Lower lobe of right lung (tissue), 2 donors: Measurements from ENCODE around the gene PTPN12. TPM values are rescaled to one million over a fixed set of nuclear protein-coding genes. Genes with fewer than 3 reads are reported as not detected.
A peak's percentile ranks its signal among the peaks of the same experiment; 100 is the strongest.

Experiments used
- ATAC-seq, 2 donors: fragments of 200-7000 bp; cut with Tn5 transposase; one replicate each; pipeline ENCODE4 v1.9.1; 2020 to 2022; ENCODE audit warnings: mild to moderate bottlenecking in 2 of 2, moderate library complexity in 2 of 2
- DNase-seq: peaks from one replicate; pipeline ENCODE4 v3.0.0-alpha.2; 2020
- H3K27ac ChIP-seq: fragments of 200-600 bp; one replicate; pipeline ENCODE4 v1.8.0; 2022
- H3K27me3 ChIP-seq: fragments of 200-600 bp; one replicate; pipeline ENCODE4 v1.8.0; 2022; ENCODE audit warnings: low read depth
- H3K36me3 ChIP-seq: fragments of 200-600 bp; one replicate; pipeline ENCODE4 v1.8.0; 2022; ENCODE audit warnings: mild to moderate bottlenecking
- H3K4me1 ChIP-seq: fragments of 200-600 bp; one replicate; pipeline ENCODE4 v1.8.0; 2022
- H3K4me3 ChIP-seq: fragments of 200-600 bp; one replicate; pipeline ENCODE4 v1.8.0; 2022; ENCODE audit warnings: mild to moderate bottlenecking
- H3K9me3 ChIP-seq: fragments of 200-600 bp; one replicate; pipeline ENCODE4 v1.8.0; 2022
- intact Hi-C: fragments of 100-400 bp; cut with DNase I; formaldehyde crosslinking; loops from one replicate; pipeline ENCODE4 v1.11.0; 2022
- long read RNA-seq: library from polyadenylated mRNA; unstranded; transcript quantifications from one replicate; pipeline ENCODE4 v2.0.0, GENCODE V29; 2021
- total RNA-seq: library from RNA; stranded (reverse); fragmentation: NEBNext Ultra II Directional; extraction: Animal tissue kit (Norgen Biotek cat#: 25700); gene quantifications from one replicate; pipeline ENCODE4 v1.2.1, GENCODE V29; 2021
- TF ChIP-seq, protein P1 (sequence below): fragments of 200-600 bp; IDR thresholded peaks from one replicate; pipeline ENCODE4 v1.8.0; 2022; ENCODE audit warnings: antibody characterized with exemption, mild to moderate bottlenecking
- donor health status: DM: no; HTN: yes; CAD: no; lungs with severe emphysema.

The PTPN12 gene
- total RNA-seq = 164 TPM
- long read RNA-seq, transcript PTPN12-201 (18 exons, 3,406 nt) = major isoform, 39 of 79 reads
- long read RNA-seq, partial matches to known transcripts = 22 of 79 reads
- long read RNA-seq, other reads (novel, unspliced or antisense) = 17 of 79 reads

DNA sequence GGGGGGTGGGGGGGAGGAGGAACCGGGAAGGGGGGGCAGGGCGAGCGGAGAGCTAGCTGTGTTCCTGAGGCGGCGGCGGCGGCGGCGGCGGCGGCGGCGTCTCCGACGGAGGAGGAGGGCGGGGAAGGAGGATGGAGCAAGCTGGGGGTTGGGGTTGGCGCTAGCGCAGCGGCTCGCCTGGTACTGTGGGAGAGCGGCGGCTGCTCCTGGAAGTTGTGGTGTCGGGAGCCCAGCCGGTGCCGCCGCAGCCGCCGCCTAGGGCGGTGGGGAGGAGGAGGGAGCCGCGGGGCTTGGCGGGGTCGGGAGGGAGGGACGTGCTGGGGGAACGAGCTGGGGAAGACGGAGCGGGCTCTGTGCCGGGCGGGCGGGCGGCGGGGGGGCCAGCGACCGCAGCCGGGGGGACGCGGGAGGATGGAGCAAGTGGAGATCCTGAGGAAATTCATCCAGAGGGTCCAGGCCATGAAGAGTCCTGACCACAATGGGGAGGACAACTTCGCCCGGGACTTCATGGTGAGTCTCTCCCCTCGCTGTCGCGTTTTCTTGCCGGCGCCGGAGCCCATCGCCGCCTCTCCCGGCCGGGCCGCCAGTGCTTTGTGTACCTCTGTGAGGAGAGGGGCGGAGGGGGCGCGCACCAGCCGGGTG, at the start of gene PTPN12:
Gene PTPN12 (plus strand): TSS at position 160 of the 642 bp plus-strand sequence. CDS start 252 bp downstream, at position 412.
- no peaks in the 10 kb centered on the region for H3K27me3 ChIP-seq
- intact Hi-C loops = no loop called here

DNA sequence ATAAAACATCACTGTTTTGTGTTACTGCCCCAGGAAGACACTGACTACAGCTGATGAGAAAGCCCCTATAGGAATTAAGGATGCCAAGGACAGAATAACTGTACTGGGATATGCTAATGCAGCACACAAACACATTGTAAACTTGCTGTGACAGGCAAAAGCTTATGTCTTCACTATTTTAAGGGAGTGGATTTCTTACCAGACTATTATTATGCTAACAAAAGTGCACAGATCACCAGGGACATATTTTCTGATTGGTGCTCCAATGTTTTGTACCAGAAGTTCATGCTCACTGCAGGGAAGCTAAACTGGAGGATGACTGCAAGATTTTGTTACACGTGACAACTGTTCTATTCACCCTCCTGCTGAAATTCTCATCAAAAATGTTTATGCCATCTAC, 48.1 kb upstream of the PTPN12 start:
- H3K36me3 ChIP-seq = no peaks in the 10 kb centered on the region
- H3K9me3 ChIP-seq = no peaks in the 10 kb centered on the region
- no peak overlapping the region for H3K4me3 ChIP-seq
- no peaks in the 10 kb centered on the region for H3K4me1 ChIP-seq
- intact Hi-C loops = no loop called here
- DNase-seq (no peak), ATAC-seq (no peak)
- no peaks in the 10 kb centered on the region for H3K27me3 ChIP-seq
- TF ChIP-seq, protein P1, sequence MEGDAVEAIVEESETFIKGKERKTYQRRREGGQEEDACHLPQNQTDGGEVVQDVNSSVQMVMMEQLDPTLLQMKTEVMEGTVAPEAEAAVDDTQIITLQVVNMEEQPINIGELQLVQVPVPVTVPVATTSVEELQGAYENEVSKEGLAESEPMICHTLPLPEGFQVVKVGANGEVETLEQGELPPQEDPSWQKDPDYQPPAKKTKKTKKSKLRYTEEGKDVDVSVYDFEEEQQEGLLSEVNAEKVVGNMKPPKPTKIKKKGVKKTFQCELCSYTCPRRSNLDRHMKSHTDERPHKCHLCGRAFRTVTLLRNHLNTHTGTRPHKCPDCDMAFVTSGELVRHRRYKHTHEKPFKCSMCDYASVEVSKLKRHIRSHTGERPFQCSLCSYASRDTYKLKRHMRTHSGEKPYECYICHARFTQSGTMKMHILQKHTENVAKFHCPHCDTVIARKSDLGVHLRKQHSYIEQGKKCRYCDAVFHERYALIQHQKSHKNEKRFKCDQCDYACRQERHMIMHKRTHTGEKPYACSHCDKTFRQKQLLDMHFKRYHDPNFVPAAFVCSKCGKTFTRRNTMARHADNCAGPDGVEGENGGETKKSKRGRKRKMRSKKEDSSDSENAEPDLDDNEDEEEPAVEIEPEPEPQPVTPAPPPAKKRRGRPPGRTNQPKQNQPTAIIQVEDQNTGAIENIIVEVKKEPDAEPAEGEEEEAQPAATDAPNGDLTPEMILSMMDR = no peak
- H3K27ac ChIP-seq = no peak overlapping the region

More for the DNA sequence above, at the start of gene PTPN12:
- Histone ChIP-seq H3K4me3 (peak within 1 kb of the TSS; percentile 97), H3K27ac (peak within 1 kb of the TSS; percentile 98), H3K4me1 (peaks cover 39% of the 10 kb centered on the region), H3K36me3 (no peaks in the 10 kb centered on the region), H3K9me3 (no peaks in the 10 kb centered on the region)
- ATAC-seq (peak; percentile 1 to 70), DNase-seq (no peak)
- TF ChIP-seq, protein P1 = no peak

DNA sequence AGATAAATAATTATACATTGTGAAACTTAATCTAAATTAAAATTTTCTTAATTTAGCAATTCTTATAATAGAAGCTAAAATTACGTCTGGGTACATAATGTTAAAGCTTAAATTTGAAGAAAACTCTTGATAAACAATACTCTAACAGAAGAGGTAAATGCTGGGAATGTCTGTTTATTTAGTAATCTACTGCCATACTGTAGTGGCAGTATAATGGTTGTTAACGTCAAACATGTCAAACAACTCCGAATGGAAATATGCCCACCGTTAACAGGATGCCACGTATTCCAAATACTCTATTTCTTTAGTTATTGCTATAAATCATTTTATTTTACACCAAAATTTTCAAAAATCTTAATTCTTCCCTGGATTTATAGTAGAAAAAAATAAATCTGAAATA, 40.0 kb upstream of the PTPN12 start:
- Histone ChIP-seq H3K27ac (no peak overlapping the region), H3K4me3 (no peak overlapping the region), H3K27me3 (no peaks in the 10 kb centered on the region), H3K36me3 (no peaks in the 10 kb centered on the region), H3K9me3 (no peaks in the 10 kb centered on the region), H3K4me1 (peaks cover 13% of the 10 kb centered on the region)
- TF ChIP-seq, protein P1 = no peak
- ATAC-seq (peak in 1 of 2 donors; percentile 82), DNase-seq (no peak)
- intact Hi-C loops = no loop called here

DNA sequence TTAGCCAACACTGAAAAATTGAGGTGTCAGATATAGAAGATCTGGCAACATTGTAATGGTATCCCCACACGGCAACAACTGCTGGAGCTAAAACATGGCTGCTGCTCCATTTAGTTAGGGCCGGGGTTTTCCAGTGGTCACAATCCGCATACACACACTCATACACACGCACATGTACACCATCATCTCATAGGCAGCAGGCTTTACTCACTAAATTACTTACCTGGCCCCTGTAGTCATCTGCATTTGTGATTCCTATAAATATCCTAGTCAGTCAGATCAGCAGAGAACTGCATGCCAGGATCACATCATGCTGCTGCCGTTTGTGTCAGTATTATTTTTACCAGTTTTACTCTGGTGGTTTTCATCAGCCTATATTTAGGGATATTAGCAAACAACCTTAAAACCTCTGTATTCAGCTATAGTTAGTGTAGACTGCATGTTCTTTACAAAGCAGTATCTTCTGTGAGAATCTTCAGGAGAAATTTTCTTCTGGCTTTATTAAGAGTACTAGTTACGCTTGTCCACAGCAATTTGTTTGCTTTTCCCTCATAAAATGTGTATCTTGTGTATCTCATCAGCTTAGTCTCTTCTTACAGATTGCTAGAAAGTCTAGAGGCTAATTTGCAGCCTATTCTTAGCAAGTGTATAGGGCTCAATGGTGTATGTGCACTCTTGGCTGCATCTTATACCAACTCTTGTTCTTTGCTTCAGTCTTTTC, 38.3 kb upstream of the PTPN12 start:
- Histone ChIP-seq H3K27me3 (no peaks in the 10 kb centered on the region), H3K4me1 (peaks cover 13% of the 10 kb centered on the region), H3K4me3 (no peak overlapping the region), H3K9me3 (no peaks in the 10 kb centered on the region), H3K27ac (no peak overlapping the region), H3K36me3 (no peaks in the 10 kb centered on the region)
- ATAC-seq = no peak
- TF ChIP-seq, protein P1 = no peak
- intact Hi-C loops = no loop called here
- no peak for DNase-seq

DNA sequence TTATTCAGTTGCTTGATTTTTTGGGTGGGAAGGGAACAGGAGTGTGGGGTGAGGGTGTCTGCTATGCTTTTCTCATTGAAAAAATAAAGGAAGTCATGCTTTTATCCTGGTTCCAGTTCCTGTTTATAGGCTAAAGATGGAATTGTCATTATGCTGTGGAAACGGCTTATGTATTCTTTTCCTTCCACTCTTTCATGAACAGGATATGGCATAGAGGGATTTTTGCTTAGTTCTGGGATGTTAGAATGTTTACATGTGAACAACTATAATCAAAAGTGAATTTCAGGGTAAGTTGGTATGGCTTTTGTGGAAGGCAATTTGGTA, 35.9 kb upstream of the PTPN12 start:
- H3K4me1 ChIP-seq = peaks cover 13% of the 10 kb centered on the region

More for the DNA sequence above, 35.9 kb upstream of the PTPN12 start:
- TF ChIP-seq, protein P1 = no peak
- H3K36me3 ChIP-seq = no peaks in the 10 kb centered on the region
- no peak overlapping the region for H3K4me3 ChIP-seq
- no peaks in the 10 kb centered on the region for H3K9me3 ChIP-seq
- ATAC-seq (peak in 1 of 2 donors; percentile 30), DNase-seq (no peak)
- intact Hi-C loops = no loop called here
- peak overlapping the region; percentile 32 for H3K27ac ChIP-seq
- no peaks in the 10 kb centered on the region for H3K27me3 ChIP-seq
